ENCODE data around the gene FUBP3.

Gene FUBP3

DNA sequence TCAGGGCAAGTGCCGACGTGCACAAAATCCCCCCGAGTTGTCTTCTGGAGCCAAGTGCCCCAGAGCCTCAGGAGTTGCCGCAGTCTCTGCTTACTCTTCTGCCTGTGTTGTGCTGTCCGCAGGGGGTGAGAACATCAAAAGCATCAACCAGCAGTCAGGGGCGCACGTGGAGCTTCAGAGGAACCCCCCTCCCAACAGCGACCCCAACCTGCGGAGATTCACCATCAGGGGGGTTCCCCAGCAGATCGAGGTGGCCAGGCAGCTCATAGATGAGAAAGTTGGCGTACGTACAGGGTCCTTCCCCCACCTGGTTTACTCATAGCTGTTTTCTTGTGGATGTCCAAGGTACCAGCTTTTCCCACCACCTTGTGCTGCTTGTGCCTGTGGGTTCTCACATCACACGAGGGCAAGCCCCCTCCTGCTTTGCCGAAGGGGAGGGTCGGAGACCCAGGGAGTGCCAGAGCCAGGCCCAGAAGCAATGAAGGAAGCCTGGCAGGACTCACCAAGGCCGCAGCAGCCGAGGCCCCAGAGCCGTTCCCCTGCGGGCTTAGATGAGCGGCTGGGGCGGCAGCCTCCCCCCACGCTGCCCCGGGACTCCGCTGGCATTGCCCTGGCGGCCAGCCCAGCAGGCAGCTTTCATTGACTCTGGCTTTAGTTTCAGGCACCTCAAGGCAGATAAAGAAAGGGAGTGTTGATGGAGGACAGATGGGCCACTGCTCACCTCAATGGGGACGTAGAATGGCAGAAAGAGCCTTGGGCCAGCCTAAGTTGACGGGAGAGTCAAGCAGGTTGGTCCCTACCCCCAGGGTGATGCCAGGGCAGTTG is 51.3 kb downstream of the FUBP3 start:
- DNase-seq (ENCODE audit: low read depth): no peak
- TF ChIP-seq, protein P1, sequence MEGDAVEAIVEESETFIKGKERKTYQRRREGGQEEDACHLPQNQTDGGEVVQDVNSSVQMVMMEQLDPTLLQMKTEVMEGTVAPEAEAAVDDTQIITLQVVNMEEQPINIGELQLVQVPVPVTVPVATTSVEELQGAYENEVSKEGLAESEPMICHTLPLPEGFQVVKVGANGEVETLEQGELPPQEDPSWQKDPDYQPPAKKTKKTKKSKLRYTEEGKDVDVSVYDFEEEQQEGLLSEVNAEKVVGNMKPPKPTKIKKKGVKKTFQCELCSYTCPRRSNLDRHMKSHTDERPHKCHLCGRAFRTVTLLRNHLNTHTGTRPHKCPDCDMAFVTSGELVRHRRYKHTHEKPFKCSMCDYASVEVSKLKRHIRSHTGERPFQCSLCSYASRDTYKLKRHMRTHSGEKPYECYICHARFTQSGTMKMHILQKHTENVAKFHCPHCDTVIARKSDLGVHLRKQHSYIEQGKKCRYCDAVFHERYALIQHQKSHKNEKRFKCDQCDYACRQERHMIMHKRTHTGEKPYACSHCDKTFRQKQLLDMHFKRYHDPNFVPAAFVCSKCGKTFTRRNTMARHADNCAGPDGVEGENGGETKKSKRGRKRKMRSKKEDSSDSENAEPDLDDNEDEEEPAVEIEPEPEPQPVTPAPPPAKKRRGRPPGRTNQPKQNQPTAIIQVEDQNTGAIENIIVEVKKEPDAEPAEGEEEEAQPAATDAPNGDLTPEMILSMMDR (IDR thresholded peaks at IDR 0.05; ENCODE audit: low read depth, low read length, missing control alignments): no peak
- no peak overlapping the region for H3K4me3 ChIP-seq (ENCODE audit: low read depth, low read length)
- in situ Hi-C loops (cut with HindIII; ENCODE audit: low sequenced_read_pairs): no loop called here

DNA sequence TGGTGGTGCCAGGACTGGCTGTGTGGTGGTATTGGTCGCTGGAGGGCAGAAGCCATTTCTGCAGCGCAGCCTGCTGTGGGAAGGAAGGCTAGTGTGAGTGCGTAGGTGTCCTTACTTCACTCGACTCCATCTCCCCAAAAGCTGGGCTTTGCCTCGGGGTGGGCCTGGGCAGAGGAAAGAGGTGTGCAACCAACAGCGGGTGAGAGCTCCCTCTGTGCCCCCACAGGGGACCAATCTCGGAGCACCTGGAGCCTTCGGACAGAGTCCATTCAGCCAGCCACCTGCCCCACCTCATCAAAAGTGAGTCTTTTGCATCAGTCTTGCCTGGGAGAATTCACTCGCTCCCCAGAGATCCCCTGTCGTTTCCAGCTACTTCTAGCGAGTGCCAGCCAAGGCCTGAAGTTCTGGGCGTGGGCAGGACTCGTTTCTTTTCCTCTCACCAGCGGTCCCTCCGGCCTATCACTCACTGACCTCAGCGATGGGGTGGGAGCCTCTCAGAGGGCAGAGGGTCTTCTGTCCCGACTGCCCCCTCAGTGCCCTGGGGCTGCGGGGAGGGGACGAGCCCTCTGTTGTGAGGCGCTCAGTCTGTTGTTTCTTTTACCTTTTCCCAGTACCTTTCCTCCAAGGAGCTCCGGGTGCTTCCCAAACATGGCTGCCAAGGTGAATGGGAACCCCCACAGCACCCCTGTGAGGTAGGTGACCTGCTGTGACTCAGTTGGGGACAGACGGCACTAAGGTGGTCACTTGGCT is 52.1 kb downstream of the FUBP3 start:
- no peak for DNase-seq (ENCODE audit: low read depth)
- in situ Hi-C loops (cut with HindIII; ENCODE audit: low sequenced_read_pairs): no loop called here
- H3K4me3 ChIP-seq (ENCODE audit: low read depth, low read length): no peak overlapping the region
- TF ChIP-seq, protein P1 (IDR thresholded peaks at IDR 0.05; ENCODE audit: low read depth, low read length, missing control alignments): no peak

DNA sequence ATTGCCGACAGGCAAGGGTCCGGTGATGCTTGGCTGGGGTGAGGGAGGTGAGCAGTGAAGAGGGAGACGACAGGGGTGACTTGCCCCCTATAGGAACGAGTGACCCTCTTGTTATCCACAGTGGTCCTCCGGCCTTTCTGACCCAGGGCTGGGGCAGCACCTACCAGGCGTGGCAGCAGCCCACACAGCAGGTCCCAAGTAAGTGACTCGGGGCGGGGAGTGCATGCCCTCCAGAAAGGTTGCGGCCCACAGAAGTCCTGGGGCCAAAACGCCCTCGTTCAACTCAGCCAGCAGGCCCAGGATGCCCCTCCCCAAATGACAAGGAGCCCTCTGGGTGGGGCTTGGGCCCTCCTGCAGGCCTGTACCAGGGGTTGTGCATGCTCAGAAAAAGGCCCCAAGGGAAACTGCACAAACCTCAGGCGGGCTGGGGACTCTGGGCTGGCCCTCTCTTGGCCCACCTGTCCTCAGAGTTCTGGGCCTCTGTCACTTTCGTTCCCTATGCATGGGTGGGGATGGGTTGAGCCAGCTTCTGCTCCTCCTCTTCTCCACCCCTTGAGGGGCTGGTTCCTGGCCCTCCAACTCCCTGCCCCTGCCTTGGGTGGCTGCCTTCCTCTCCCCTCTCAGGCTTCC is 52.8 kb downstream of the FUBP3 start:
- in situ Hi-C loops (cut with HindIII; ENCODE audit: low sequenced_read_pairs): no loop called here
- no peak for DNase-seq (ENCODE audit: low read depth)
- H3K4me3 ChIP-seq (ENCODE audit: low read depth, low read length): no peak overlapping the region
- TF ChIP-seq, protein P1 (IDR thresholded peaks at IDR 0.05; ENCODE audit: low read depth, low read length, missing control alignments): no peak

DNA sequence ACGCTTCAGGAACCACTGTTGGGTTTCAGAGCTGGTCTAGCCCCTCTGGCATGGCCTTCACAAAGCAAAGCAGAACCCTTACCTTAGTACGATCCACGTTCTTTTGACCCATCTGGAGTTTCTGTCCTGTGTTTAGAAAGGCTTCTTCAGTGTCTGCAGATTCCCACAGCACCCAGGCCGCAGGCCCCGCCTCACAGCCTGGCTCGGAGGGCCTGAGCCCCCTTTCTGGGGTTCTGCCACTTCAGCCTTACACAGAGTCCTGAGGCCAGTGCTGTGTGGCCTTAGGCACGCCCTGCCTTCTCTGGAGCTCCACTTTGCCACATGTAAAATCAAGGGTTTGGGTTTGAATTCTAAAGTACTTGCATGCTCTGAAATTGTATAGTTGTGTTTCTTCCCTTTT is 53.5 kb downstream of the FUBP3 start:
- TF ChIP-seq, protein P1 (IDR thresholded peaks at IDR 0.05; ENCODE audit: low read depth, low read length, missing control alignments): no peak
- no peak overlapping the region for H3K4me3 ChIP-seq (ENCODE audit: low read depth, low read length)
- no peak for DNase-seq (ENCODE audit: low read depth)
- in situ Hi-C loops (cut with HindIII; ENCODE audit: low sequenced_read_pairs): no loop called here

DNA sequence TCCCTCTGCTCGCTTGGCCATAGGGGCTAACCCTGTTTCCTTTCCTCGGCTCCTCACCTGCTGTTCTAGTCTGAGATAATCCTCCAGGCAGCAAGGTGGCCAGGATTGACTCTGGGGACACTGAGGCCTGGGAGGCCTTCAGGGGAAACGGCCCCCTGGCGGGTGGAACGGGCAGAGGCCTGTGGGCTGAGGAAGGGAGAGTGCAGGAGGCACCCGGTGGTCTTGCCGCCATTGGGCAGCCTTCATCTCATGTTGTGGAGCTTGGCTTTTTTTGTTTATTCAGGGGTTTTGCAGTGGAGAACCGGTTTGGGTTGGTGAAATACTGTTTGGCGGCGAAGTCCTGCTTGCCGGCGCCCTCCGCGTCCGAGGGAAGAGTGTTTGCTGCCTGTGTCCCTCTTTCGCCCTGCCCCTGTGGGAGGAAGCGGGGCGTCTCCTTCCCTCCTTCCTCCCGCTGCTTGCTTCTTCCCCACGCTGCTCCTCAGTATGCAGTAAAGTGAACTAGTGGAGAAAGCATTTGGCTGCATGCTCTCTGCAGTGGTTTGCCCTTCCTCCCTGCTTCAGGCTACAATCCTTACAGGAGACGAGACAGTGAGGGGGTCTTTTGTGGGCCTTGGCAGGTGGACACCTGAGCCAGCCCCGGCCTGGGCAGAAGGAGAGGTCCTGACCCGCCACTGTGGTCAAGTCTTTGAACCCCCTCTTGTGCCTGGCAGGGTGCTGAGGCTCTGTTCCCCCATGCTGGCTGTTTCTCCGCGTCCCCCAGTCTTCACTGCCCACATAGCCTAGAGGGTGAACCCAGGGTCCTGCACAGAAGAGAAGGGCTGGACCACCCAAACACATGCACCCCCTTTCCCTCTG is 54.2 kb downstream of the FUBP3 start:
- in situ Hi-C loops (cut with HindIII; ENCODE audit: low sequenced_read_pairs): no loop called here
- H3K4me3 ChIP-seq (ENCODE audit: low read depth, low read length): no peak overlapping the region
- TF ChIP-seq, protein P1 (IDR thresholded peaks at IDR 0.05; ENCODE audit: low read depth, low read length, missing control alignments): no peak
- no peak for DNase-seq (ENCODE audit: low read depth)
